ENCODE results near the gene ZFHX3.

Gene ZFHX3

DNA sequence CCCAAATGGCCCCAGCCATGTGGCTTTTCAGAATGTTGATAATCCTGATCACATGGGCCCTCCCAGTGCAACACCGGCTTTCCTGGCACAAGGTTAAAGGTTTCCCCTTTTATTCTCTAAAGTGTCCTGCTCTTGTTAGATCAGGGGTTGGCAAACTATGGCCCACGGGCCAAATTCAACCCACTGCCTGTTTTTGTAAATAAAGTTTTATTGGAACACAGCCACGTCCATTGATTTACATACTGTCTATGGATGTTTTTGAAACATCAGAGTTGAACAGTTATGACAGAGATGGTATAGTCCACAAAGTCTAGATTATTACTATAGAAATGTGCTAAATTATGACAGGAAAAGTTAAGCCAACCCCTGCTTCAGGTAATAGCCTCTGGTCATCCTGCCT lies 157.3 kb downstream of the ZFHX3 start:
- H4K20me1 ChIP-seq = no peaks in the 10 kb centered on the region
- TF ChIP-seq Cebpa-rat (IDR thresholded peaks at IDR 0.05) = no peak
- H3K4me1 ChIP-seq = no peaks in the 10 kb centered on the region
- H3K9me3 ChIP-seq = peaks cover 16% of the 10 kb centered on the region; the same call in 1 of the 2 replicates
- H3K36me3 ChIP-seq = no peaks in the 10 kb centered on the region
- no peak overlapping the region for H3K27ac ChIP-seq
- H3K4me3 ChIP-seq = no peak overlapping the region
- H3K9ac ChIP-seq = no peak overlapping the region
- H3K27me3 ChIP-seq = no peaks in the 10 kb centered on the region
- no peak overlapping the region for H3K4me2 ChIP-seq

DNA sequence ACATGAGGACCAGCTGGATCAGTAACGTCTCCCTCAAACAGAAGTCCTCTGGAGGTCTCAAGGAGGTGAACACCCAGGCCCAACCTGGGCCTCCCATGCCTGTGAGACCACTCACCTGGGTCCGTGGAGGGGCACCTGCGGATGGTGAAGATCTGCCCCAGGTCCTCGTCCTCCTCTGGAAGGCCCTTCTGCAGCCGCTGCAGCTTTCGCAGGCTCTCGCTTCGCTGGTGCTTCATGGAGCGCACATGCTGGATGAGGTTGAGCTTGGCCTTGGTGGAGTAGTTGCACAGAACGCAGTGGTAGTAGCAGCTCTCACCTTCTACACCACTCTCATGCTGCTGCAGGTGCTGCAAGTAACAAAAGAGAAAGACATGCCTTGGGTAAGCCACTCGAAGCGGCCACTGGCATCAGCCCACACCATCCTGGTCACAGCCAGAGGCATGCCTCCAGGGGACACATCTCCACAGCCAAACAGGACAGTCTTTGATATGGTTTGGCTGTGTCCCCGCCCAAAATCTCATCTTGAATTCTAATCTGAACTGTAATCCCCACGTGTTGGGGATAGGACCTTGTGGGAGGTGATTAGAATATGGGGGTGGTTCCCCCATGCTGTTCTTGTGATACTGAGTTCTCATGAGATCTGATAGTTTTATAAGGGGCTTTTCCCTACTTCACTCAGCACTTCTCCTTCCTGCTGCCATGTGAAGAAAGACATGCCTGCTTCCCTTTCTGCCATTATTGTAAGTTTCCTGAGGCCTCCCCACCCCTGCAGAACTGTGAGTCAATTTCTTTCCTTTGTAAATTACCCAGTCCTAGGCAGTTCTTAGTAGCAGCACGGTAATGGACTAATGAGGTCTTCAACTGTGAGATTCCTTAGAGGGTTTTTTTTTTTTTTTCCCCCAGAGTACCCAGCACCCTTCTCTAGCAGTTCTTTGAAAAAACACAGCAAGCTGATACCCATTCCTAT lies 158.0 kb downstream of the ZFHX3 start:
- Histone ChIP-seq H3K4me2 (no peak overlapping the region), H3K27me3 (no peaks in the 10 kb centered on the region), H3K27ac (no peak overlapping the region), H3K4me3 (no peak overlapping the region), H3K36me3 (no peaks in the 10 kb centered on the region), H4K20me1 (no peaks in the 10 kb centered on the region), H3K9ac (no peak overlapping the region), H3K9me3 (peaks cover 16% of the 10 kb centered on the region; the same call in 1 of the 2 replicates), H3K4me1 (no peaks in the 10 kb centered on the region)
- no peak for TF ChIP-seq Cebpa-rat (IDR thresholded peaks at IDR 0.05)

DNA sequence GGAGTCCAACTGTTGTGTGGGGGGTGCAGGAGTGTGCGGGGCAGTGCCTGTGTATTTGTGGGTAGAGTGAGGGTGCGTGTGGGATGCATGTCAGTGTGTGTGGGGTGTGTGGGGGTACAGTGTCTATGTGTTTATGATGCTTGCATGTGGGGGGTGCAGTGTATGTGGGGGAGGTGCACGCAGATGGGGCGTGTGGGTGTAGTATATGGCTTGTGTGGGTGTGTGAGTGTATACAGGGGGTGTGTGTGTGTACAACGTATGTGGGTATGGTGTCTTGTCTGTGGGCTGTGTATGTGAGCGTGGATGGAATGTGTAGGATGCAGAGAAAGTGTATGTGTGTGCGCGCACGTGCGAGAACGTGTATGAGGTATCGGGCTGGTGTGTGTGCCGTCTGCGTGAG lies 160.4 kb downstream of the ZFHX3 start:
- H3K4me3 ChIP-seq = no peak overlapping the region
- no peaks in the 10 kb centered on the region for H3K36me3 ChIP-seq
- H3K9me3 ChIP-seq = peaks cover 16% of the 10 kb centered on the region; the same call in 1 of the 2 replicates
- H3K9ac ChIP-seq = no peak overlapping the region
- H3K27me3 ChIP-seq = no peaks in the 10 kb centered on the region
- H3K4me2 ChIP-seq = no peak overlapping the region
- no peak overlapping the region for H3K27ac ChIP-seq
- H3K4me1 ChIP-seq = no peaks in the 10 kb centered on the region
- no peak for TF ChIP-seq Cebpa-rat (IDR thresholded peaks at IDR 0.05)
- H4K20me1 ChIP-seq = no peaks in the 10 kb centered on the region

- H3K27me3 ChIP-seq = no peaks in the 10 kb centered on the region
- no peak for TF ChIP-seq Cebpa-rat (IDR thresholded peaks at IDR 0.05)
- no peaks in the 10 kb centered on the region for H3K36me3 ChIP-seq
- H3K9me3 ChIP-seq = peaks cover 16% of the 10 kb centered on the region; the same call in 1 of the 2 replicates
- peaks cover 4% of the 10 kb centered on the region for H3K4me1 ChIP-seq
- no peak overlapping the region for H3K4me3 ChIP-seq
- no peak overlapping the region for H3K9ac ChIP-seq
- H3K27ac ChIP-seq = no peak overlapping the region
- no peaks in the 10 kb centered on the region for H4K20me1 ChIP-seq
- no peak overlapping the region for H3K4me2 ChIP-seq
These were observed 161.5 kb downstream of the ZFHX3 start for GRCh38 chr16:72886346-72886974.

DNA sequence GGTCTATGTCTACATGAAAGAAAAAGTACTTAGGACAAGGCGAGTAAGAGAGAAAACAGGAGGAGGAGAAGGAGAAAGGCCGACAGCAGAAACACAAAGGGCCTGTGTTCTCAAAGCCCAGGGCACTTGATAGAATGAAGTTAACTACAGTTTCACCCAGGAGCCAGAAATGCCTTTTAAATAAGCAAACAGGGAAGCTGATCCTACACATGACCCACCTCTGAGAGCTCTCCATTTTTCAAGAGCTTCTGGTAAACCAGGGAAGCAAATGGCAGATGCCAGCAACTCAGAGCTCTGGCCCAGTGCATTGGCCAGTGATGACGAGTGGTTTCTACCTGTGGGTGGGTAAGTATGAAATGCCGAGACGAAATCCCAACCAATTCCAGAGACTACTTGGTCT lies 163.4 kb downstream of the ZFHX3 start:
- peaks cover 21% of the 10 kb centered on the region for H3K4me1 ChIP-seq
- no peak for TF ChIP-seq Cebpa-rat (IDR thresholded peaks at IDR 0.05)
- H4K20me1 ChIP-seq = no peaks in the 10 kb centered on the region
- no peak overlapping the region for H3K9ac ChIP-seq
- no peaks in the 10 kb centered on the region for H3K36me3 ChIP-seq
- 0 out of 2 replicates have a peak, but pooled peaks cover 4% of the 10 kb centered on the region for H3K9me3 ChIP-seq
- H3K27me3 ChIP-seq = no peaks in the 10 kb centered on the region
- no peak overlapping the region for H3K4me2 ChIP-seq
- H3K4me3 ChIP-seq = no peak overlapping the region
- H3K27ac ChIP-seq = no peak overlapping the region

- no peak overlapping the region for H3K4me3 ChIP-seq
- no peak overlapping the region for H3K9ac ChIP-seq
- TF ChIP-seq Cebpa-rat (IDR thresholded peaks at IDR 0.05) = no peak
- no peak overlapping the region for H3K4me2 ChIP-seq
- H3K4me1 ChIP-seq = peaks cover 21% of the 10 kb centered on the region
- no peaks in the 10 kb centered on the region for H3K27me3 ChIP-seq
- no peaks in the 10 kb centered on the region for H3K36me3 ChIP-seq
- no peak overlapping the region for H3K27ac ChIP-seq
- H3K9me3 ChIP-seq = no peaks in the 10 kb centered on the region
- H4K20me1 ChIP-seq = no peaks in the 10 kb centered on the region
These were observed 163.9 kb downstream of the ZFHX3 start for GRCh38 chr16:72884037-72884436.

- H3K27me3 ChIP-seq = no peaks in the 10 kb centered on the region
- H3K27ac ChIP-seq = no peak overlapping the region
- no peaks in the 10 kb centered on the region for H3K9me3 ChIP-seq
- H4K20me1 ChIP-seq = no peaks in the 10 kb centered on the region
- no peaks in the 10 kb centered on the region for H3K36me3 ChIP-seq
- H3K4me1 ChIP-seq = peaks cover 54% of the 10 kb centered on the region
- TF ChIP-seq Cebpa-rat (IDR thresholded peaks at IDR 0.05) = no peak
- no peak overlapping the region for H3K4me2 ChIP-seq
- no peak overlapping the region for H3K9ac ChIP-seq
- no peak overlapping the region for H3K4me3 ChIP-seq
These were observed 168.1 kb downstream of the ZFHX3 start for GRCh38 chr16:72879846-72880245.

GRCh38 chr16:72878301-72879269 lies 169.3 kb downstream of the ZFHX3 start:
- H3K4me3 ChIP-seq = no peak overlapping the region
- no peaks in the 10 kb centered on the region for H4K20me1 ChIP-seq
- H3K27ac ChIP-seq = no peak overlapping the region
- no peaks in the 10 kb centered on the region for H3K9me3 ChIP-seq
- H3K27me3 ChIP-seq = no peaks in the 10 kb centered on the region
- no peak overlapping the region for H3K4me2 ChIP-seq
- H3K36me3 ChIP-seq = no peaks in the 10 kb centered on the region
- peaks cover 58% of the 10 kb centered on the region for H3K4me1 ChIP-seq
- H3K9ac ChIP-seq = no peak overlapping the region
- TF ChIP-seq Cebpa-rat (IDR thresholded peaks at IDR 0.05) = no peak

- H3K27ac ChIP-seq = peak overlapping the region; percentile 44; the same call in 1 of the 2 replicates
- 0 out of 2 replicates have a peak, but pooled peaks cover 4% of the 10 kb centered on the region for H3K9me3 ChIP-seq
- peak overlapping the region; percentile 82 for H3K4me2 ChIP-seq
- no peak for TF ChIP-seq Cebpa-rat (IDR thresholded peaks at IDR 0.05)
- H3K9ac ChIP-seq = no peak overlapping the region
- H4K20me1 ChIP-seq = no peaks in the 10 kb centered on the region
- peaks cover 58% of the 10 kb centered on the region for H3K4me1 ChIP-seq
- H3K4me3 ChIP-seq = no peak overlapping the region
- no peaks in the 10 kb centered on the region for H3K27me3 ChIP-seq
- H3K36me3 ChIP-seq = no peaks in the 10 kb centered on the region
These were observed 170.4 kb downstream of the ZFHX3 start for GRCh38 chr16:72877374-72878028.

All from BLaER1 (cell line).